Activated gamma-delta T cell (primary cell): ENCODE results near the gene NT5C1A.

Source experiments
- DNase-seq: peaks from one replicate; lab custom pipeline; 2025; lab: John Stamatoyannopoulos, UW

The NT5C1A gene

GRCh38 chr1:39689635-39690034 is 17.7 kb upstream of the NT5C1A start:
- DNase-seq: no peak

- DNase-seq: no peak
Measured at GRCh38 chr1:39689214-39689613, 17.3 kb upstream of the NT5C1A start.

DNA sequence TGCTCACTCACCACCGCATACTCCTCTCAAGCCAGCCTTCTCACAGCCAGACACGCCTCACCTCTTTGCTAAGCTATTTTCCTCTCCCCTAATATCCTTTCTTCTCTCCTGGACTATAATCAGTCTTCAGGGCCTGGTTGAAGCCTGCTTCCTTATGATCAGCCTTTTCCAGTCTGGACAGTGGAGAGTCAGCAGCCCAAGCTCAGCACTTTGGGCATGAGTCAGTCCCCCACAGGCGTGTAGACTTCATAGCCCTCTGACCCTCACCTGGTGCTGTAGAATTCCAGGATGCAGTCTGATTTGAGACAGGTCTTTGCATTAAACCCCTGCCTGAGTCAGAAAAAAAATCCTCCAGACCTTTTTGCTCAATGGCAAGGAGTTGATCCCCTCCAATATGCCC is 16.8 kb upstream of the NT5C1A start:
- no peak for DNase-seq

GRCh38 chr1:39687243-39687642 is 15.3 kb upstream of the NT5C1A start:
- DNase-seq: no peak

DNA sequence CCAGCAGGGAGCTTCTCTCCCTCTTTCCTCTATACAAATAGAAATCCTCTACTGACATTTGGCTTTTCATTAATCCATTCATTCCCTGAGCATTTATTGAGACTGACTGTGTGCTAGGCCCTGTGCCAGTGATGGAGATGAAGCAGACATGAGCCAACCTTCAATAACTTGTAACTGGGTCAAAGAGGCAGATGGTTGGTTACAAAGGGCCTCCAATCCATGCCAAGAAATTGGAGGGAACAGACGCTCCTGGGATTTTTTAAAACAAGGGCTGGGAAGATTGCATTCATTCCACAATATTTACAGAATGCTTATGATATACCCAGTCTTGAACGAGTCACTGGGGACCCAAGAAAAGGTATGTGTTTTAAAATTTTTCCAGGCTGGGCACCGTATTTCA is 13.2 kb upstream of the NT5C1A start:
- DNase-seq: no peak

DNA sequence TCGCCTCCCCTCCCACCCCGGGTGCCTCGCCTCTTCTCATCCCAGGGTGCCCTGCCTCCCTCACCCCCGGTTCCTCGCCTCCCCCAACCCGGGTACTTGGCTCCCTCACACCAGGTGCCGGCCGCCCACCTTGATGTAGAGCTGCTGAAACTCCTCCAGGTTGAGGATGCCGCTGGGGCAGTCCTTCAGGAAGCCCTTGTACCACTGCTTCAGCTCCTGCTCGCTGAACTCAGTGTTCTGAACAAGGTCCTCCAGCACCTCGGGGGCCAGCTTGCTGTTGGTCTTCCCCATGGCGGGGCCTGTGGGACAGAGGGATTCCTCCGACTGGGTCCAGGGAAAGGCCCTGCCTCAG is 12.4 kb upstream of the NT5C1A start:
- no peak for DNase-seq

GRCh38 chr1:39683591-39684312 is 11.8 kb upstream of the NT5C1A start:
- no peak for DNase-seq

GRCh38 chr1:39681999-39682398 is 10.1 kb upstream of the NT5C1A start:
- no peak for DNase-seq

DNA sequence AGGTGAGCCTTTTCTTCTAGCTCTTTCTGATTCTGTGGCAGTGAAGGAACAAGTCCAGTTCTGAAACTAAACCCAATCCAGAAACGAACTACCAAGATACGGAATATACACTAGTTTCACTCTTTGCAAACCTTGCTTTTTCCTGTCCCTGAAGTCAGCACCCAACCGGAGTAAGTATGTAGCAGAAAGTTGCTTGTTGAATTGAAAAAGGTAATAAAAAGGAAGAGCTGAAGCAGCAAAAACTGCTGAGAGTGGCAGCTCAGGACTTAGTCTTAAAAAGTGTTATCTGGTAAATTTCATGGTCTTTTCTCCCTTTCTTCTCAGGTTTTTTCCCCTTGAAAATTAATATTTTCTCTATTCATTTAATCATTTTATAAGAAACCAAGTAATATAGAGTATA is 9.4 kb upstream of the NT5C1A start:
- no peak for DNase-seq

DNA sequence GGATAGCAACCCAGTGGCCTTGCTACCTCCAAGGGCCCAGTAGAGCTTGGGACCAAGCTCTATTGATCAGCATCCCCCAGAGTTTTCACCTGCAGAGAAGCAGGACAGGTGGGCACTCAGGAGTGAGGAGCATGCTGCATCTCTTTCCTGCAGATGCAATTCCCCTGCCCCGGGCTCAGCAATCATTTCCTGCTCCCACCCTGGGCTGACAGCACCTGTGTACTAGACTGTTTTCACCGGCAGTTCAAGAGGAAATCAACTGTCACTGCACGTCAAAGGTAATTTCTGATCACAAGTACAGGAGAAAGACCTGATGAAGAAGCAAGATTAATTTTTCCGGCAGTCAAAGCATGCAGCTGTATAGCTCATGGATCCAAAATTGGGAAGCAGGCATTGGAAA is 8.8 kb upstream of the NT5C1A start:
- no peak for DNase-seq

GRCh38 chr1:39679821-39680220 is 7.9 kb upstream of the NT5C1A start:
- no peak for DNase-seq

DNA sequence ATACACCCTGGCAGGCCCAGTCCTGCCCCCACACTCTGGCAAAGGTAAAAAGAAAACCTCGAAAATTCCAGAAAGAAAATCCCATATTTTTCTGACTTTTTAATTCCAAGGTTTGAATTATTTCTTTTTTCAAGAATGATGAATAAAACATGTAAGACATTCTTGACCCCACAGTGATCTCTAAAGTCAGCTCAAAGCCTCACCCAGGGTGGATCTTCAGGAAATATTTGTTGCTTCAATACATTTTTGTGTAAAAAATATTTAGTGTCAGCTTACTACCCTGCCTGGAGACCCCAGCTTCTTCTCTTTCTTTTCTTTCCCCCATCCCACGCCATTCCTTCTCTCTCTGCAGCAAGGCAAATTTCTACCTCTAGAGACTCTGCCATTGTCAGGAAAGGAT is 7.0 kb upstream of the NT5C1A start:
- no peak for DNase-seq

GRCh38 chr1:39677645-39678044 is 5.7 kb upstream of the NT5C1A start:
- no peak for DNase-seq

GRCh38 chr1:39676948-39677548 is 5.1 kb upstream of the NT5C1A start:
- DNase-seq: no peak

GRCh38 chr1:39675220-39675619 is 3.3 kb upstream of the NT5C1A start:
- DNase-seq: no peak

- DNase-seq: no peak
Measured at GRCh38 chr1:39673215-39673614, 1.3 kb upstream of the NT5C1A start.

GRCh38 chr1:39672551-39672947 is 642 bp upstream of the NT5C1A start:
- DNase-seq: no peak

GRCh38 chr1:39671433-39671792 is 494 bp downstream of the NT5C1A start:
- DNase-seq: no peak

GRCh38 chr1:39670689-39671088 is 1.2 kb downstream of the NT5C1A start:
- no peak for DNase-seq

DNA sequence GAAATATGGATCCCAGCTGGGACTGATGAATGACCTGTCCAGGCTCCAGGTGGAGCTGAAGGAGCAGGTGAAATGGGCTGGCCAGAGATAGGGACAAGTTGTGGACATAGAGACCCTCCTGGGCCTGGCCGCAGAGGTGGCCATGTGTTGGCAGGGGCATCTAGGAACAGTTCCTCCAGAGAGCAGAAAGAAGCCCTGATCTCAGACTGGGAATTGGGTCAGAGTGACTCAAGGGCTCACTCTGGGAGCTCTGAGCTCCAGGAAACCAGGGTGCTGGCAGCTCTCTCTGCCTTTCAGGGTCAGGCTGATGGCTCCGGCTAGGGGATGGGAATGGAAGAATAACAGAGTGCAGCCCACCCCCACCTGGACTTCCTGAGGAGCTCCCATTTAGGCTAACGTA is 3.0 kb downstream of the NT5C1A start:
- DNase-seq: no peak

DNA sequence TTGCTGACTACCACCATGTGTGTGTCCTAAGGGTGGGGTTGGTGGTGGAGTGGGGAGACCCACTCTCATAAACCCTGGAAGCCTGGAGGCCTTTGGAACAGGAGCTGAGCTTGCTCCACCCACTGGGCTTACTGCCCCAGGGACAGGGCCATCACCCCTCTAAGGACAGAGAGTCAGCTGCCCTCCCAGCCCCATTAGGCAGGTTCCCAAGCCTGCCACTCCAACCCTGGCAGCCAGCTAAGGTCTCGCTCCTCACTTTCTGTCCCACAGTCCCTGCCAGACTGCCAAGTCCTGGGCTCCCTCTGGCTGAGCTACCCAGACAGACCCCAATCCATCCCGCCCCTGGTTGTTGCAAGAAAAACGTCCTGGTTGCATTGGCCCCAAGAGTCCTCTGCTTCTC is 3.8 kb downstream of the NT5C1A start:
- no peak for DNase-seq

DNA sequence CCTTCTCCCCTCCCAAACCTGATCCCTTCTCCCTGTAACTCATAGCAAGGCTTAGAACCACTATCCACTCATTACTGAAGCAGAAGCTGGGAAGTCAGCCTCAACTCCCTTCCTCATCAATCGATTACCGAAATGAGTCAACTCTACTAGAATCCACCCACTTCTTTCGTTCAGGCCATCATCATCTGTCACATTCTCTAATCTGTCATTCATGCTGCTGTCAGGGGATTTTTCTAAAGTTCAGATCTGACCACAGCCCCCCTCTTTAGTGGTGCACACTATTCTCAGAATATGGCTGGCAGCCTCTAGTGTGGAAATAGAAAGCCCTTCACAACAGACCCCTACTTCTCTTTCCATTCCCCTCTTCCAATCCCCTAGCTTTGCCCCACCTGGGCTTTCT is 5.1 kb downstream of the NT5C1A start:
- DNase-seq: no peak

- no peak for DNase-seq
Measured at GRCh38 chr1:39663559-39663958, 8.3 kb downstream of the NT5C1A start.

- no peak for DNase-seq
Measured at GRCh38 chr1:39662861-39663260, 9.0 kb downstream of the NT5C1A start.
